IMR-90 (cell line): Measurements from ENCODE around the gene SNRPB. TPM values are rescaled to one million over a fixed set of nuclear protein-coding genes. Genes with fewer than 3 reads are reported as not detected.
"Not testable (repeated sequence)": the region's sequence is repeated elsewhere in the genome, so short reads cannot be mapped to it uniquely, and the experiment has no call there.

Experiments used
- ATAC-seq: fragments of 200-7000 bp; cut with Tn5 transposase; 2 replicates; pipeline ENCODE4 v1.9.1; 2020; ENCODE audit warnings: low read depth, mild to moderate bottlenecking, moderate library complexity
- BruUV-seq: library from RNA; stranded (reverse); fragments of 400-500 nt; replicated peaks from 2 replicates; lab custom pipeline; 2021; lab: Mats Ljungman, UMichigan
- CTCF ChIA-PET: fragments of 300-600 bp; formaldehyde crosslinking; extraction: SDS; loops from one replicate; lab custom pipeline; 2021; ENCODE audit warnings: antibody characterized with exemption; lab: Yijun Ruan, JAX
- POLR2A ChIA-PET: fragments of 300-600 bp; sonication (Branson Sonifier 250); formaldehyde crosslinking; loops from one replicate; lab custom pipeline; 2022; ENCODE audit warnings: antibody characterized with exemption; ENCODE audit not compliant: unreplicated experiment; lab: Charles Lee
- DNase-seq: peaks from one replicate; pipeline ENCODE4 v3.0.0; 2013
- H2AFZ ChIP-seq: replicated peaks from 2 replicates; pipeline ENCODE3; 2013; ENCODE audit warnings: low read length, mild to moderate bottlenecking; ENCODE audit not compliant: poor library complexity
- H2AK5ac ChIP-seq: 2 replicates; pipeline ENCODE4 v1.6.1; 2013; ENCODE audit warnings: low read depth, low read length, inconsistent platforms
- H2AK9ac ChIP-seq: replicated peaks from 2 replicates; pipeline ENCODE3; 2013; ENCODE audit warnings: mild to moderate bottlenecking, low read depth, low read length, moderate library complexity; ENCODE audit not compliant: poor library complexity
- H2BK120ac ChIP-seq: 2 replicates; pipeline ENCODE4 v1.6.1; 2013; ENCODE audit warnings: low read depth, low read length, inconsistent platforms
- H2BK15ac ChIP-seq: 3 replicates; pipeline ENCODE4 v1.6.1; 2013; ENCODE audit warnings: low read depth, low read length, inconsistent platforms
- H2BK20ac ChIP-seq: 2 replicates; pipeline ENCODE4 v1.6.1; 2013; ENCODE audit warnings: low read depth, mild to moderate bottlenecking, inconsistent platforms, low read length, moderate library complexity
- H2BK5ac ChIP-seq: 2 replicates; pipeline ENCODE4 v1.6.1; 2013; ENCODE audit warnings: mild to moderate bottlenecking, low read depth, low read length, inconsistent platforms; ENCODE audit not compliant: poor library complexity, severe bottlenecking
- H3K14ac ChIP-seq: replicated peaks from 2 replicates; pipeline ENCODE4 v1.6.1; 2013; ENCODE audit warnings: low read depth, low read length, inconsistent platforms
- H3K18ac ChIP-seq: 2 replicates; pipeline ENCODE4 v1.6.1; 2013; ENCODE audit warnings: low read depth, low read length, control low read depth
- H3K23ac ChIP-seq: 2 replicates; pipeline ENCODE4 v1.6.1; 2013; ENCODE audit warnings: low read depth, low read length, inconsistent platforms
- H3K27ac ChIP-seq: 2 replicates; pipeline ENCODE4 v1.5.1; 2013; ENCODE audit warnings: mild to moderate bottlenecking, control low read depth, low read length; ENCODE audit not compliant: insufficient read depth
- H3K27me3 ChIP-seq: 2 replicates; pipeline ENCODE4 v1.6.1; 2013; ENCODE audit warnings: low read length; ENCODE audit not compliant: control insufficient read depth, insufficient read depth
- H3K36me3 ChIP-seq: 2 replicates; pipeline ENCODE4 v1.6.1; 2013; ENCODE audit warnings: low read length, mixed read lengths; ENCODE audit not compliant: control insufficient read depth, insufficient read depth
- H3K4ac ChIP-seq: 2 replicates; pipeline ENCODE4 v1.6.1; 2013; ENCODE audit warnings: low read depth, low read length, inconsistent platforms
- H3K4me1 ChIP-seq: 2 replicates; pipeline ENCODE4 v1.6.1; 2013; ENCODE audit warnings: low read length, mixed read lengths; ENCODE audit not compliant: control insufficient read depth, insufficient read depth
- H3K4me2 ChIP-seq: 2 replicates; pipeline ENCODE4 v1.6.1; 2013; ENCODE audit warnings: low read depth, mild to moderate bottlenecking, control low read depth, low read length, moderate library complexity
- H3K4me3 ChIP-seq: 2 replicates; pipeline ENCODE4 v1.5.1; 2013; ENCODE audit warnings: low read depth, mild to moderate bottlenecking, control low read depth, low read length, moderate library complexity; ENCODE audit not compliant: insufficient read depth
- H3K56ac ChIP-seq: 2 replicates; pipeline ENCODE4 v1.6.1; 2013; ENCODE audit warnings: low read length, inconsistent platforms; ENCODE audit not compliant: insufficient read depth; ENCODE audit errors: extremely low read depth
- H3K79me1 ChIP-seq, 2 experiments: 2 replicates each; pipeline ENCODE4 v1.6.1; 2013; ENCODE audit warnings: low read length in 2 of 2, inconsistent platforms in 1 of 2, low read depth in 1 of 2
- H3K9ac ChIP-seq: 2 replicates; pipeline ENCODE4 v1.6.1; 2013; ENCODE audit warnings: low read depth, low read length, control low read depth
- H3K9me1 ChIP-seq: 2 replicates; pipeline ENCODE4 v1.6.1; 2013; ENCODE audit warnings: low read length, inconsistent platforms; ENCODE audit not compliant: insufficient read depth
- H3K9me3 ChIP-seq: 2 replicates; pipeline ENCODE4 v1.6.1; 2013; ENCODE audit warnings: low read length; ENCODE audit not compliant: control insufficient read depth, insufficient read depth
- H4K20me1 ChIP-seq: 2 replicates; pipeline ENCODE4 v1.6.1; 2013; ENCODE audit warnings: low read length, inconsistent platforms; ENCODE audit not compliant: insufficient read depth
- H4K5ac ChIP-seq: 2 replicates; pipeline ENCODE4 v1.6.1; 2013; ENCODE audit warnings: mild to moderate bottlenecking, low read depth, low read length, control low read depth
- H4K8ac ChIP-seq, 2 experiments: 2 replicates each; pipeline ENCODE4 v1.6.1; 2013; ENCODE audit warnings: low read depth in 2 of 2, low read length in 2 of 2, control low read depth in 1 of 2, inconsistent platforms in 1 of 2
- H4K91ac ChIP-seq: 2 replicates; pipeline ENCODE4 v1.6.1; 2013; ENCODE audit warnings: low read depth, low read length, inconsistent platforms; ENCODE audit not compliant: insufficient read depth
- WGBS, 2 experiments: methylation state at CpG; one replicate each; pipeline versions ENCODE4 v1.1.5 to v1.1.7; 2013; ENCODE audit warnings: missing lambda C conversion rate in 2 of 2; ENCODE audit not compliant: insufficient read length in 1 of 2; ENCODE audit errors: extremely low coverage in 2 of 2; 5-methylcytosine and 5-hydroxymethylcytosine counted together
- dilution Hi-C: fragments of 300-500 bp; cut with HindIII; formaldehyde crosslinking; loops from one replicate; pipeline ENCODE4 v1.14.3; 2018; ENCODE audit warnings: low sequenced_read_pairs; ENCODE audit not compliant: unreplicated experiment
- in situ Hi-C: fragments of 300-500 bp; cut with MboI; formaldehyde crosslinking; loops from 3 replicates; pipeline ENCODE4 v1.14.3; 2019; ENCODE audit warnings: low sequenced_read_pairs, inconsistent platforms, mixed read lengths
- intact Hi-C: fragments of 100-400 bp; cut with micrococcal nuclease; formaldehyde crosslinking; loops from 2 replicates; pipeline ENCODE4 v1.10.0; 2022
- polyA plus RNA-seq, 3 experiments: library from polyadenylated mRNA; depleted of rRNA; stranded (reverse); fragments of >200 nt; gene quantifications; 2 replicates each; pipeline ENCODE4 v1.2.3, GENCODE V29; 2012; ENCODE audit warnings: low replicate concordance in 1 of 3
- total RNA-seq: library from RNA; depleted of rRNA; stranded (reverse); fragments of >200 nt; gene quantifications from 2 replicates; pipeline ENCODE4 v1.2.3, GENCODE V29; 2012

Gene SNRPB
- total and polyA plus RNA-seq, 2 of the 4 experiments (the other 2 are of a cell fraction) = 103 to 214 TPM

DNA sequence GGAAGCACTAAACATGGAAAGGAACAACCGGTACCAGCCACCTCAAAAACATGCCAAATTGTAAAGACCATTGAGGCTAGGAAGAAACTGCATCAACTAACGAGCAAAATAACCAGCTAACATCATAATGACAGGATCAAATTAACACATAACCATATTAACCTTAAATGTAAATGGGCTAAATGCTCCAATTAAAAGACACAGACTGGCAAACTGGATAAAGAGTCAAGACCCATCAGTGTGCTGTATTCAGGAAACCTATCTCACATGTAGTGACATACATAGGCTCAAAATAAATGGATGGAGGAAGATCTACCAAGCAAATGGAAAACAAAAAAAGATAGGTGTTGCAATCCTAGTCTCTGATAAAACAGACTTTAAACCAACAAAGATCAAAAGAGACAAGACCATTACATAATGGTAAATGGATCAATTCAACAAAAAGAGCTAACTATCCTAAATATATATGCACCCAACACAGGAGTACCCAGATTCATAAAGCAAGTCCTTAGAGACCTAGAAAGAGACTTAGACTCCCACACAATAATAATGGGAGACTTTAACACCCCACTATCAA lies 32.3 kb upstream of the SNRPB start:
- H2AK9ac ChIP-seq, BruUV-seq, H2AFZ ChIP-seq, H4K5ac ChIP-seq, H4K91ac ChIP-seq, H3K9me3 ChIP-seq, H3K4ac ChIP-seq, H3K56ac ChIP-seq, H2AK5ac ChIP-seq, H3K27ac ChIP-seq, H2BK5ac ChIP-seq, ATAC-seq, H4K20me1 ChIP-seq, H4K8ac ChIP-seq, H3K18ac ChIP-seq, dilution Hi-C loops, CTCF ChIA-PET, intact Hi-C loops, H3K4me3 ChIP-seq, H3K9ac ChIP-seq, POLR2A ChIA-PET, H3K9me1 ChIP-seq, H2BK15ac ChIP-seq, H3K27me3 ChIP-seq, H3K4me2 ChIP-seq, H3K4me1 ChIP-seq, H2BK120ac ChIP-seq, H3K14ac ChIP-seq, H3K23ac ChIP-seq, DNase-seq, H2BK20ac ChIP-seq: not testable (repeated sequence)
- Histone ChIP-seq H3K36me3 (peaks cover 12% of the 10 kb centered on the region), H3K79me1 (peaks cover 8 to 12% of the 10 kb centered on the region in 2 experiments; a peak in 3 of 4 replicates)
- in situ Hi-C loops = loop anchor here (25.0 kb wide), 1 partner anchor 334 kb away; the partner anchor contains the start of genes PCED1A and VPS16
- no CpG with 5 or more reads among the region's 2 CpGs for WGBS, 2 experiments
